DOHH2 (cell line): ENCODE results near the gene KMT2A.

Experiments
- H3F3A ChIP-seq: fragments of 200-600 bp; sonication (generic), shearing (Covaris generic); 2 replicates; pipeline ENCODE4 v1.6.0; 2016; ENCODE audit warnings: antibody characterized with exemption, mild to moderate bottlenecking; ENCODE audit not compliant: control insufficient read depth, insufficient read depth
- H3K27ac ChIP-seq: fragments of 200-600 bp; sonication (generic); 2 replicates; pipeline ENCODE4 v1.5.1; 2014; ENCODE audit warnings: low read depth, mild to moderate bottlenecking, low read length, moderate library complexity
- H3K27me3 ChIP-seq: fragments of 200-600 bp; sonication (generic); 2 replicates; pipeline ENCODE4 v1.6.1; 2014; ENCODE audit warnings: mild to moderate bottlenecking, low read length, mixed read lengths; ENCODE audit not compliant: control insufficient read depth
- H3K36me3 ChIP-seq: fragments of 200-600 bp; sonication (generic); 2 replicates; pipeline ENCODE4 v1.6.1; 2014; ENCODE audit warnings: mild to moderate bottlenecking, low read length, moderate library complexity, mixed read lengths; ENCODE audit not compliant: control insufficient read depth
- H3K4me1 ChIP-seq: fragments of 200-600 bp; sonication (generic); 2 replicates; pipeline ENCODE4 v1.6.1; 2014; ENCODE audit warnings: mild to moderate bottlenecking, low read length, mixed read lengths; ENCODE audit not compliant: control insufficient read depth
- H3K4me2 ChIP-seq: fragments of 200-600 bp; sonication (generic); 2 replicates; pipeline ENCODE4 v1.6.0; 2014; ENCODE audit warnings: mild to moderate bottlenecking, low read length, moderate library complexity
- H3K4me3 ChIP-seq: fragments of 200-600 bp; sonication (generic); 2 replicates; pipeline ENCODE4 v1.5.1; 2014; ENCODE audit warnings: mild to moderate bottlenecking, low read length, mixed read lengths
- H3K79me2 ChIP-seq: fragments of 200-600 bp; sonication (generic); 2 replicates; pipeline ENCODE4 v1.6.1; 2014; ENCODE audit warnings: mild to moderate bottlenecking, low read length, mixed read lengths; ENCODE audit not compliant: control insufficient read depth
- H3K9me2 ChIP-seq: fragments of 200-600 bp; sonication (generic); replicated peaks from 2 replicates; pipeline ENCODE4 v1.6.1; 2014; ENCODE audit warnings: mild to moderate bottlenecking, low read length, mixed read lengths; ENCODE audit not compliant: control insufficient read depth
- H3K9me3 ChIP-seq: fragments of 200-600 bp; sonication (generic); 2 replicates; pipeline ENCODE4 v1.6.1; 2014; ENCODE audit warnings: antibody characterized with exemption, low read length, mixed read lengths; ENCODE audit not compliant: control insufficient read depth, insufficient read depth
- H4K20me1 ChIP-seq: fragments of 200-600 bp; sonication (generic); 2 replicates; pipeline ENCODE4 v1.6.0; 2014; ENCODE audit warnings: low read depth, mild to moderate bottlenecking, antibody characterized with exemption, low read length, moderate library complexity; ENCODE audit not compliant: control insufficient read depth, insufficient read depth
- EZH2phosphoT487 ChIP-seq: fragments of 200-600 bp; sonication (generic); IDR thresholded peaks from 2 replicates; pipeline ENCODE4 v1.6.1; 2017; ENCODE audit warnings: borderline replicate concordance, mild to moderate bottlenecking, antibody characterized with exemption, low read length, moderate library complexity, mixed read lengths
- TF ChIP-seq, protein P1 (sequence below): fragments of 200-600 bp; sonication (generic); IDR thresholded peaks from one replicate; pipeline ENCODE4 v1.5.1; 2014; ENCODE audit warnings: antibody characterized with exemption, mild to moderate bottlenecking, low read depth, low read length; ENCODE audit not compliant: poor library complexity, severe bottlenecking

Gene KMT2A

DNA sequence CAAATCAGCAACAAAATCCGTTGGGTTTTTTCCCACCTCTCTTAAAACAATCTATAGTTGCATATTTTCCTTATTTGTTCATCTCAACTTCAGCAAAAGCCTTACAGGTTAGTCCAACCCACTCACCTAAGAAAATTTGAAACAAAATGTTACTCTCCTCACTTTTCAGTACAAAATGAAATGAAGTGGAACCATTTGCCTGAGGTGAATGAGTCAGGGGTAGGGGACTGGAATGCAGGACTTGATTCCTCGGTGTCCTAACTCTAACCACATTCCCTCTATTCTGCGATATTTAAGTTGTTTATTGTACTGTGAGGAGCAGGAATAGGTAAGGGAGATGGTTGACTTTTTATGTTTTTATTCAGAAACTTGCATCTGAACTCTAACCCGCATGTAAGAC is 18.5 kb upstream of the KMT2A start:
- H3K79me2 ChIP-seq: no peaks in the 10 kb centered on the region
- H4K20me1 ChIP-seq: no peaks in the 10 kb centered on the region
- peaks cover 13% of the 10 kb centered on the region for H3K36me3 ChIP-seq
- H3K4me2 ChIP-seq: no peak overlapping the region
- no peak overlapping the region for H3K27ac ChIP-seq
- H3K9me3 ChIP-seq: no peaks in the 10 kb centered on the region
- H3F3A ChIP-seq: peaks cover 17% of the 10 kb centered on the region
- H3K4me1 ChIP-seq: peaks cover 76% of the 10 kb centered on the region
- H3K9me2 ChIP-seq: no peaks in the 10 kb centered on the region
- TF ChIP-seq, protein P1, sequence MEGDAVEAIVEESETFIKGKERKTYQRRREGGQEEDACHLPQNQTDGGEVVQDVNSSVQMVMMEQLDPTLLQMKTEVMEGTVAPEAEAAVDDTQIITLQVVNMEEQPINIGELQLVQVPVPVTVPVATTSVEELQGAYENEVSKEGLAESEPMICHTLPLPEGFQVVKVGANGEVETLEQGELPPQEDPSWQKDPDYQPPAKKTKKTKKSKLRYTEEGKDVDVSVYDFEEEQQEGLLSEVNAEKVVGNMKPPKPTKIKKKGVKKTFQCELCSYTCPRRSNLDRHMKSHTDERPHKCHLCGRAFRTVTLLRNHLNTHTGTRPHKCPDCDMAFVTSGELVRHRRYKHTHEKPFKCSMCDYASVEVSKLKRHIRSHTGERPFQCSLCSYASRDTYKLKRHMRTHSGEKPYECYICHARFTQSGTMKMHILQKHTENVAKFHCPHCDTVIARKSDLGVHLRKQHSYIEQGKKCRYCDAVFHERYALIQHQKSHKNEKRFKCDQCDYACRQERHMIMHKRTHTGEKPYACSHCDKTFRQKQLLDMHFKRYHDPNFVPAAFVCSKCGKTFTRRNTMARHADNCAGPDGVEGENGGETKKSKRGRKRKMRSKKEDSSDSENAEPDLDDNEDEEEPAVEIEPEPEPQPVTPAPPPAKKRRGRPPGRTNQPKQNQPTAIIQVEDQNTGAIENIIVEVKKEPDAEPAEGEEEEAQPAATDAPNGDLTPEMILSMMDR: no peak
- TF ChIP-seq EZH2phosphoT487: no peak
- H3K4me3 ChIP-seq: no peak overlapping the region
- H3K27me3 ChIP-seq: no peaks in the 10 kb centered on the region

DNA sequence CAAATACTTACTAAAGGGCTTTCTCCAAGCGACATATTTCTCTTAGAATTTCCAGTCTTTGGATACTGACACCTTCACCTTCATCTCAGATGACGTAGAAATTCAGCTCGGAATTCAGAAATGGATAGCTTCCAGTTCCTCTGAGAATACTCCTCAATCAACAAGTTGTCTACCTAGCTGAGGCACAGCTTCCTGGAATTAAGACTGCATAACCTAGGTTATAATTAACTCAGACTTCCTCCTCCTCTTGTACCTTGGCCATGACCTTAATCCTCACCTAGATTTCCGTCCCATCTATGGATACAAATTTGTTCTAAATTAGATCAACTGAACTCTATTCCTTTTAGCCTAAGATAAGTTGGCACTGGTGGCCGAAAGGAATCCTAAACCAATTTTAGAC is 17.5 kb upstream of the KMT2A start:
- Histone ChIP-seq H4K20me1 (no peaks in the 10 kb centered on the region), H3K9me3 (no peaks in the 10 kb centered on the region), H3F3A (peaks cover 15% of the 10 kb centered on the region), H3K36me3 (peaks cover 10% of the 10 kb centered on the region), H3K9me2 (no peaks in the 10 kb centered on the region), H3K27ac (peak overlapping the region; percentile 42), H3K79me2 (no peaks in the 10 kb centered on the region), H3K27me3 (no peaks in the 10 kb centered on the region), H3K4me3 (peak overlapping the region; percentile 38), H3K4me1 (peaks cover 67% of the 10 kb centered on the region), H3K4me2 (peak overlapping the region; percentile 54)
- no peak for TF ChIP-seq EZH2phosphoT487
- TF ChIP-seq, protein P1: no peak

GRCh38 chr11:118427707-118428106 is 8.6 kb upstream of the KMT2A start:
- H3K4me1 ChIP-seq: peaks cover 21% of the 10 kb centered on the region
- no peaks in the 10 kb centered on the region for H3K79me2 ChIP-seq
- no peak for TF ChIP-seq EZH2phosphoT487
- TF ChIP-seq, protein P1: no peak
- no peaks in the 10 kb centered on the region for H3K36me3 ChIP-seq
- no peaks in the 10 kb centered on the region for H3K9me2 ChIP-seq
- H3K27me3 ChIP-seq: no peaks in the 10 kb centered on the region
- H4K20me1 ChIP-seq: no peaks in the 10 kb centered on the region
- no peak overlapping the region for H3K4me3 ChIP-seq
- no peak overlapping the region for H3K27ac ChIP-seq
- H3F3A ChIP-seq: peaks cover 15% of the 10 kb centered on the region
- H3K4me2 ChIP-seq: peak overlapping the region; percentile 14
- no peaks in the 10 kb centered on the region for H3K9me3 ChIP-seq

DNA sequence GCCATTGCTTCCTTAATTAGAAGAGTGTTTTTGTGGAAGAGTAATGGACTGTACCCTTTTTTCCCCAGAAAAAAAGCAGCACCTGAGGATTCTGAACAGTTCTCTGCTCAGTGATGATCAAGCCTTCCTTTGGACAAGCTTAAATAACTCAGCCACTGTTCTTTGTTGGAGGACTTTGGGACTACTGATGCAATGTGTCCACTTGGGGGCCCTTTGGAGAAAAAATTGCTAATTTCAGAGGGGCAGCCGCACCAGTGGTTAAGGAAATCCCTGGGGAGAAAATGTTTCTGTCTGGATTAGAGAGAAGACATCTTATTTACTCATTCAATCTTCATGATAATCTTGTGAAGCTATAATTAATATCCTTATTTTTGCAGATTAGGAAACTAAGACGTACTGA is 5.3 kb upstream of the KMT2A start:
- Histone ChIP-seq H3K79me2 (no peaks in the 10 kb centered on the region), H3K27me3 (no peaks in the 10 kb centered on the region), H3K4me3 (no peak overlapping the region), H3K9me2 (no peaks in the 10 kb centered on the region), H3K4me2 (no peak overlapping the region), H3K4me1 (peaks cover 35% of the 10 kb centered on the region), H3K9me3 (no peaks in the 10 kb centered on the region), H4K20me1 (no peaks in the 10 kb centered on the region), H3K27ac (no peak overlapping the region), H3K36me3 (no peaks in the 10 kb centered on the region), H3F3A (peaks cover 26% of the 10 kb centered on the region)
- TF ChIP-seq, protein P1: peak; percentile 31
- no peak for TF ChIP-seq EZH2phosphoT487
